Tibial artery (tissue), 4 donors: ENCODE data around the gene CCDC93.

ENCODE experiments used
- DNase-seq, 2 donors: peaks; one replicate each; pipeline ENCODE4 v3.0.0-alpha.2; 2019
- H3K27ac ChIP-seq, 2 donors: fragments of 200-600 bp; sonication (generic) in 1 of 2; 1 replicate in 1 of 2; 2 replicates in 1 of 2; pipeline ENCODE4 v1.5.1; 2018 to 2019; ENCODE audit warnings: mild to moderate bottlenecking in 1 of 2
- H3K27me3 ChIP-seq, 2 donors: fragments of 200-600 bp; sonication (generic) in 1 of 2; one replicate each; pipeline versions ENCODE4 v1.5.1 to v1.6.0; 2016 to 2019
- H3K36me3 ChIP-seq, 3 donors: fragments of 200-600 bp; sonication (generic) in 2 of 3; one replicate each; pipeline ENCODE4 v1.5.1; 2016 to 2019; ENCODE audit warnings: mild to moderate bottlenecking in 2 of 3
- H3K4me1 ChIP-seq, 4 donors: fragments of 200-600 bp; sonication (generic) in 2 of 4; 1 replicate in 3 of 4; 2 replicates in 1 of 4; pipeline ENCODE4 v1.5.1; 2016 to 2019
- H3K4me3 ChIP-seq, 2 donors: fragments of 200-600 bp; sonication (generic) in 1 of 2; 1 replicate in 1 of 2; 2 replicates in 1 of 2; pipeline ENCODE4 v1.5.1; 2018 to 2019; ENCODE audit warnings: mild to moderate bottlenecking in 2 of 2
- H3K9me3 ChIP-seq, 3 donors: fragments of 200-600 bp; sonication (generic) in 1 of 3; one replicate each; pipeline ENCODE4 v1.5.1; 2016 to 2019
- intact Hi-C: fragments of 100-400 bp; cut with DNase I; formaldehyde crosslinking; loops from one replicate; pipeline ENCODE4 v1.15.0; 2023; ENCODE audit warnings: low total_unique reads
- TF ChIP-seq, protein P1 (sequence below), 2 experiments: fragments of 200-600 bp in 1 of 2; fragments of 450-650 bp in 1 of 2; IDR thresholded peaks; one replicate each; pipeline ENCODE4 v1.5.1; 2017 to 2019; ENCODE audit warnings: antibody characterized with exemption in 2 of 2, mild to moderate bottlenecking in 1 of 2, moderate library complexity in 1 of 2

CCDC93 gene

GRCh38 chr2:118053681-118054080 is 39.8 kb upstream of the CCDC93 start:
- H3K4me1 ChIP-seq: no peaks in the 10 kb centered on the region
- no peaks in the 10 kb centered on the region for H3K9me3 ChIP-seq
- intact Hi-C loops: no loop called here
- peaks cover 0 to 14% of the 10 kb centered on the region in 2 donors for H3K27me3 ChIP-seq
- no peak overlapping the region for H3K4me3 ChIP-seq
- no peak for DNase-seq
- H3K27ac ChIP-seq: no peak overlapping the region
- no peaks in the 10 kb centered on the region for H3K36me3 ChIP-seq
- TF ChIP-seq, protein P1, sequence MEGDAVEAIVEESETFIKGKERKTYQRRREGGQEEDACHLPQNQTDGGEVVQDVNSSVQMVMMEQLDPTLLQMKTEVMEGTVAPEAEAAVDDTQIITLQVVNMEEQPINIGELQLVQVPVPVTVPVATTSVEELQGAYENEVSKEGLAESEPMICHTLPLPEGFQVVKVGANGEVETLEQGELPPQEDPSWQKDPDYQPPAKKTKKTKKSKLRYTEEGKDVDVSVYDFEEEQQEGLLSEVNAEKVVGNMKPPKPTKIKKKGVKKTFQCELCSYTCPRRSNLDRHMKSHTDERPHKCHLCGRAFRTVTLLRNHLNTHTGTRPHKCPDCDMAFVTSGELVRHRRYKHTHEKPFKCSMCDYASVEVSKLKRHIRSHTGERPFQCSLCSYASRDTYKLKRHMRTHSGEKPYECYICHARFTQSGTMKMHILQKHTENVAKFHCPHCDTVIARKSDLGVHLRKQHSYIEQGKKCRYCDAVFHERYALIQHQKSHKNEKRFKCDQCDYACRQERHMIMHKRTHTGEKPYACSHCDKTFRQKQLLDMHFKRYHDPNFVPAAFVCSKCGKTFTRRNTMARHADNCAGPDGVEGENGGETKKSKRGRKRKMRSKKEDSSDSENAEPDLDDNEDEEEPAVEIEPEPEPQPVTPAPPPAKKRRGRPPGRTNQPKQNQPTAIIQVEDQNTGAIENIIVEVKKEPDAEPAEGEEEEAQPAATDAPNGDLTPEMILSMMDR (IDR thresholded peaks at IDR 0.05): no peak

- H3K27me3 ChIP-seq: peaks cover 0 to 15% of the 10 kb centered on the region in 2 donors
- no peak for DNase-seq
- H3K36me3 ChIP-seq: no peaks in the 10 kb centered on the region
- no peaks in the 10 kb centered on the region for H3K9me3 ChIP-seq
- no peak overlapping the region for H3K27ac ChIP-seq
- H3K4me1 ChIP-seq: no peaks in the 10 kb centered on the region
- TF ChIP-seq, protein P1 (IDR thresholded peaks at IDR 0.05): no peak
- intact Hi-C loops: no loop called here
- no peak overlapping the region for H3K4me3 ChIP-seq
These were observed 38.6 kb upstream of the CCDC93 start for GRCh38 chr2:118052474-118052873.

DNA sequence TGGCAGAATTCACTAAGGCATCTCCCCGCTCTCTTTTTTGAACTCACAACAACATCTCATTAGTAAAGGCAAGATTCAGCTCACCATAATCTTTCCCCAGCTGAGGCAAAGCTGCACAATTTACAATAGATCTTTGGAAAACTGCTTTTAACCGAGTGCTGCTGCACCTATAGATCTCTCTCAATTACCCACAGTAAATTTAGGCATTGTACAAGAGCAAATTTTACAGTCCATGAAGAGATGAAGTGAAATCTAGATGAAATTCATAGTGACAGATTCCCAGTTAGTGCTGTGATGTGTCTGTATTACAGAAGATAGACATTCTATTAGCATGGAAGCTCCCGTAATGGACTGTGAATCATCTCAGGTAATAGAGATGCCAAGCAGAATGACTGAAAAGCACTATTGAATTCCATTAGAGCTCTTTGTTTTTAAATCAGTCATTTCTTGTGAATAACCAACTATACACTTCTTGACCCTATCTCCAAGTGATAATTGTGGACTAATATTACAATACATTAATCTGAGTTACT is 38.0 kb upstream of the CCDC93 start:
- no peaks in the 10 kb centered on the region for H3K4me1 ChIP-seq
- DNase-seq: no peak
- H3K4me3 ChIP-seq: no peak overlapping the region
- no peak overlapping the region for H3K27ac ChIP-seq
- TF ChIP-seq, protein P1 (IDR thresholded peaks at IDR 0.05): no peak
- no peaks in the 10 kb centered on the region for H3K9me3 ChIP-seq
- H3K27me3 ChIP-seq: peaks cover 0 to 15% of the 10 kb centered on the region in 2 donors
- intact Hi-C loops: no loop called here
- no peaks in the 10 kb centered on the region for H3K36me3 ChIP-seq

GRCh38 chr2:118050974-118051373 is 37.1 kb upstream of the CCDC93 start:
- TF ChIP-seq, protein P1 (IDR thresholded peaks at IDR 0.05): no peak
- Histone ChIP-seq H3K27me3 (peaks cover 0 to 18% of the 10 kb centered on the region in 2 donors), H3K27ac (no peak overlapping the region), H3K9me3 (no peaks in the 10 kb centered on the region), H3K4me3 (no peak overlapping the region), H3K36me3 (no peaks in the 10 kb centered on the region), H3K4me1 (no peaks in the 10 kb centered on the region)
- DNase-seq: no peak
- intact Hi-C loops: no loop called here

- Histone ChIP-seq H3K27me3 (peaks cover 0 to 19% of the 10 kb centered on the region in 2 donors), H3K27ac (no peak overlapping the region), H3K4me1 (no peaks in the 10 kb centered on the region), H3K36me3 (no peaks in the 10 kb centered on the region), H3K4me3 (no peak overlapping the region), H3K9me3 (no peaks in the 10 kb centered on the region)
- no peak for DNase-seq
- intact Hi-C loops: no loop called here
- TF ChIP-seq, protein P1 (IDR thresholded peaks at IDR 0.05): no peak
These were observed 36.5 kb upstream of the CCDC93 start for GRCh38 chr2:118050386-118050785.

DNA sequence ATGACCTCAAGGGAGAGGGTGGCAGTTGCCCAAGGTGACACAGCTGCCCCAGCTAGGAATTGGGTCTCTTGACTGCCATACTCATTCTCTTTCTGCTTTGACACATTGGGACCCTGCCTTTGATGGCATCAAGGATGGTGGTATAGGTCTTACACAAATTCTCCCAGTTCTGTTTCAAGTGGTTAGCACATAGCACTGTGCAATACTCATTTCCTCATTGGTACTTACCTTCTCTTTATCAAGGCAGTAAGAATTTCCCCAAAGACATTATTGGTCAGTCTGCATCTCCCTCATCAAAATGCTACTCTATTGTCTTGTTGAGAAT is 35.9 kb upstream of the CCDC93 start:
- H3K36me3 ChIP-seq: no peaks in the 10 kb centered on the region
- no peak for DNase-seq
- intact Hi-C loops: no loop called here
- no peaks in the 10 kb centered on the region for H3K9me3 ChIP-seq
- TF ChIP-seq, protein P1 (IDR thresholded peaks at IDR 0.05): no peak
- H3K27me3 ChIP-seq: peaks cover 0 to 19% of the 10 kb centered on the region in 2 donors
- no peaks in the 10 kb centered on the region for H3K4me1 ChIP-seq
- H3K27ac ChIP-seq: no peak overlapping the region
- no peak overlapping the region for H3K4me3 ChIP-seq
